ENCODE results near the gene STAM. TPM values are rescaled to one million over a fixed set of nuclear protein-coding genes. Genes with fewer than 3 reads are reported as not detected.
A peak's percentile ranks its signal among the peaks of the same experiment; 100 is the strongest.

Gene STAM
- total RNA-seq, 1 donor from 2014 or later, result 29.0 TPM

- Mint-ChIP-seq H3K9me3 (no peaks in the 10 kb centered on the region), H3K4me1 (peaks cover 6% of the 10 kb centered on the region), H3K27ac (ENCODE audit: unreplicated experiment) (no peak overlapping the region), H3K36me3 (ENCODE audit: low read depth) (no peaks in the 10 kb centered on the region), H3K4me3 (no peak overlapping the region), H3K27me3 (ENCODE audit: low read depth) (no peaks in the 10 kb centered on the region)
- no peak for DNase-seq (ENCODE audit: low read depth, low spot score)
- no peak for TF ChIP-seq CTCF (conservative IDR thresholded peaks at IDR 0.05)
Measured at GRCh38 chr10:17744341-17744861, 100.5 kb downstream of the STAM start.

DNA sequence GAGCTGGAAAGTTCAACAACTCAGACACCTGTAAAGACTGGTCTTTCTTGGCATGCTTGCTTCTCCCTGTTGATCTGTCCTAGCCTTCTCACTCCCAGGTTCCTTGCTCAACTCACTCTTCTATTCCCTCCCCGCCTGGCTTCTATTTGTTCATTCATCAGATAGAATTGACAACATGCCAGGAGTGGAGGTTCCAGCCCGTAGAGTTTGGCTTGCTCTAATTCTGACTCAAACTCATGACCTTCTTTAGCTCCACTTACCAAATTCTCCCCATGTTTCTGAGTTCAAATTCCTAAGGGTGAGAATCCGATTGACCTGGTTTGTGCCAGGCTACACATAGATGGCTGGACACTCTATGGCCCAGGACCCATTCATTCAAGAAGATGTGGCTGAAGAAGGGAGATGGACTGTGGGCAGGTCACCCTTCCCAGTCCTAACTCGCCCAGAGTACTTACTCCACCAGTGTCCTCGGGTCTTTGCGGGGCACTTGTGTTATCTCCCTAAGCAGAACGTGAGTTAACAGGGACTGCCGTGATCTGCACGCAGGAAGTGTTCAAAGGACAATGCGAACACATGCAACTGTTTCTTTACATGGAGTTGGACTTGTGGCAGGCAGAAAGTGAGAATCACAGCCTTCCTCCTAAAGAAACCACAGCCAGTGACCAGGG, 104.1 kb downstream of the STAM start:
- Mint-ChIP-seq H3K9me3 (no peaks in the 10 kb centered on the region), H3K36me3 (ENCODE audit: low read depth) (no peaks in the 10 kb centered on the region), H3K27me3 (ENCODE audit: low read depth) (no peaks in the 10 kb centered on the region), H3K4me3 (no peak overlapping the region), H3K4me1 (peaks cover 2% of the 10 kb centered on the region), H3K27ac (ENCODE audit: unreplicated experiment) (peak overlapping the region; percentile 2)
- no peak for DNase-seq (ENCODE audit: low read depth, low spot score)
- no peak for TF ChIP-seq CTCF (conservative IDR thresholded peaks at IDR 0.05)

DNA sequence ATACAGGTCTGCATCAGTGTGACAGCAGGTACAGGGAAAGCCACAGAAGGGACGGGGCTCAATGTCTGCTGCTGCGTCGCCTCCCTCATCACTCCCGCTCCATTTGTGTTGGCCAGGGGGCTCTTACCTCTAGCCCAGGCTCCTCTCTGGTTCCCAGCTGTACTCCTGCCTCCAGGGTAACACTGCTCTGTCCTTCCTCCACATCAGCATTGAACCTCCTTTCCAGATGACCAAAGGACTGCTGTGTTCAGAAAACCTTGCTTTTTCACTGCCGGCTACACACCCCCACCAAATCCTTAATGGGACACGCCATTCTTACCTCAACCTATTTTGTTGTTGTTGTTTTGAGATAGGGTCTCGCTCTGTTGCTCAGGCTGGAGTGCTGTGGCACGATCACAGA, 105.9 kb downstream of the STAM start:
- H3K4me3 Mint-ChIP-seq, result no peak overlapping the region
- H3K27me3 Mint-ChIP-seq (ENCODE audit: low read depth), result no peaks in the 10 kb centered on the region

DNA sequence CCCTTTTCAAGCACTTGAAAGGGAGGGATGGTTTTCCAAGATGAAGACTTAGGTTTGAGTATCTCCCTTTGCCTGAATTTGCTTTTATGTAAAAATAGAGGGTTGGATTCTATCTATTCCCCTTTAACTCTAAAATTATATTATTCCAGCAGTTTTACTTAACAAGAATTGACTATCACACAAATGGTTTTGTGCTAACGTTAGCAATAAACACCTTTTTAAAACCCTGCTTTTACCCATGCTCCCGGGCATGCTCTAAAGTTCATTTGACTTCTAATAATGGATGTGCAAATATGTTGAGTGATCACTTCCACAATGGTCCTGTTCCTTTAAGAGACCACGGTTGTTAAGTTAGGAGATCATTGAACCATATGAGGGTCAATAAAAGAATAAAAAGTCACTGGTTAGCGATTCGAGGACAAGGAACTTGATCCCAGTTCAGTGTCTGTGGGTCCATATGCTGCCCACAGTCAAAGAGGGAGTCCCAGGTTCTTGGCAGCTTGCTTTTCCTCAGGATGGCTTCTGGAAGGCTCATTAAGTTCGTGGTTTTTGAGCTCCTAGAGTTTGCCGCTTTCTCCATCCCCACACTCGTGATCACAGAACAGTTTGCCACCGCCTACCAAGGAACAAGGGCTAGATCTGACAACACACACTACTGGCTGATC, 108.0 kb downstream of the STAM start, which contains the start of gene TMEM236:
TSS of gene TMEM236 (plus strand) at position 421 of the 665 bp plus-strand sequence. CDS start at position 516, 95 bp downstream.
- H3K4me3 Mint-ChIP-seq, result no peak within 1 kb of the TSS
- H3K9me3 Mint-ChIP-seq, result no peaks in the 10 kb centered on the region
- H3K27ac Mint-ChIP-seq (ENCODE audit: unreplicated experiment), result peak within 1 kb of the TSS; percentile 58
- H3K4me1 Mint-ChIP-seq, result no peaks in the 10 kb centered on the region
- no peaks in the 10 kb centered on the region for H3K27me3 Mint-ChIP-seq (ENCODE audit: low read depth)
- TF ChIP-seq CTCF (conservative IDR thresholded peaks at IDR 0.05), result no peak
- DNase-seq (ENCODE audit: low read depth, low spot score), result no peak
- no peaks in the 10 kb centered on the region for H3K36me3 Mint-ChIP-seq (ENCODE audit: low read depth)

More for the DNA sequence above, 105.9 kb downstream of the STAM start:
- no peaks in the 10 kb centered on the region for H3K4me1 Mint-ChIP-seq
- H3K9me3 Mint-ChIP-seq, result no peaks in the 10 kb centered on the region
- no peaks in the 10 kb centered on the region for H3K36me3 Mint-ChIP-seq (ENCODE audit: low read depth)
- no peak overlapping the region for H3K27ac Mint-ChIP-seq (ENCODE audit: unreplicated experiment)
- no peak for TF ChIP-seq CTCF (conservative IDR thresholded peaks at IDR 0.05)
- DNase-seq (ENCODE audit: low read depth, low spot score), result no peak

DNA sequence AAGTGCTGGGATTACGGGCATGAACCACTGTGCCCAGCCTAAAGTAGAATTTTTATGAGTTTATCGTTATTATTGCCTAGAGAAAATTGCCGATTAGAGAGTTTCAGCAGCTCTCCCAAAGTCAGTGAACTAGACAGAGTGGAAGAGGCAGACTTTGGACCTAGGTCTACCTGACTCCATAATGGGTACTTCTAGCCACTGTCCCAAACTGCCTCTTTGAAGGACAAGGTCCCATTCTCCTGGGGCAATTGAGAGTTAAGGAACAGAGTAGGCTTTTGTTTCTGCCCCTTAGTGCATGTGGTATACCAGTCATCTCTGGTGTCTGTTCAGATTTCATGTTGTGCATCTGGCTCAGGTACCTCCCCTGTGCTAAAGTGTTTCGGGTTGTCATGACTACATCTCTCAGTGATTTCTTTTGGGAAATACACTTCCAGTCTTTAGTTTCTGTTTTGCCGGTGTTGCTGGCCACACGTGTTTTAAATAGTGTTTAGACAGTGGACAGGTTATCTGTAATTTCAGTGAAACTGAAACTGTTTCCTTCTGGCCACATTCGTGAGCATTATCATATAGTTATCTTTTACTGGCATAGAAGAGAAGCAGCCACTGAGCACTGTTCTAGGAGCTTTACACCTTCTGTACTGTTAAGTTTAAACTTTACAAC, 112.7 kb downstream of the STAM start:
- peaks cover 2% of the 10 kb centered on the region for H3K9me3 Mint-ChIP-seq
- DNase-seq (ENCODE audit: low read depth, low spot score), result no peak
- no peak overlapping the region for H3K4me3 Mint-ChIP-seq
- no peaks in the 10 kb centered on the region for H3K36me3 Mint-ChIP-seq (ENCODE audit: low read depth)
- no peaks in the 10 kb centered on the region for H3K4me1 Mint-ChIP-seq
- no peaks in the 10 kb centered on the region for H3K27me3 Mint-ChIP-seq (ENCODE audit: low read depth)
- no peak overlapping the region for H3K27ac Mint-ChIP-seq (ENCODE audit: unreplicated experiment)
- no peak for TF ChIP-seq CTCF (conservative IDR thresholded peaks at IDR 0.05)
